ENCODE results near the gene MTTP. TPM values are rescaled to one million over a fixed set of nuclear protein-coding genes. Genes with fewer than 3 reads are reported as not detected.
A peak's percentile ranks its signal among the peaks of the same experiment; 100 is the strongest.

The MTTP gene
- total RNA-seq, 1 donor from 2014 or later, result 11.1 TPM

- no peaks in the 10 kb centered on the region for H3K9me3 Mint-ChIP-seq
- H3K27me3 Mint-ChIP-seq (ENCODE audit: low read depth), result no peaks in the 10 kb centered on the region
- peaks cover 12% of the 10 kb centered on the region for H3K4me1 Mint-ChIP-seq
- H3K36me3 Mint-ChIP-seq (ENCODE audit: low read depth), result no peaks in the 10 kb centered on the region
- H3K4me3 Mint-ChIP-seq, result no peak overlapping the region
- TF ChIP-seq, protein P1, sequence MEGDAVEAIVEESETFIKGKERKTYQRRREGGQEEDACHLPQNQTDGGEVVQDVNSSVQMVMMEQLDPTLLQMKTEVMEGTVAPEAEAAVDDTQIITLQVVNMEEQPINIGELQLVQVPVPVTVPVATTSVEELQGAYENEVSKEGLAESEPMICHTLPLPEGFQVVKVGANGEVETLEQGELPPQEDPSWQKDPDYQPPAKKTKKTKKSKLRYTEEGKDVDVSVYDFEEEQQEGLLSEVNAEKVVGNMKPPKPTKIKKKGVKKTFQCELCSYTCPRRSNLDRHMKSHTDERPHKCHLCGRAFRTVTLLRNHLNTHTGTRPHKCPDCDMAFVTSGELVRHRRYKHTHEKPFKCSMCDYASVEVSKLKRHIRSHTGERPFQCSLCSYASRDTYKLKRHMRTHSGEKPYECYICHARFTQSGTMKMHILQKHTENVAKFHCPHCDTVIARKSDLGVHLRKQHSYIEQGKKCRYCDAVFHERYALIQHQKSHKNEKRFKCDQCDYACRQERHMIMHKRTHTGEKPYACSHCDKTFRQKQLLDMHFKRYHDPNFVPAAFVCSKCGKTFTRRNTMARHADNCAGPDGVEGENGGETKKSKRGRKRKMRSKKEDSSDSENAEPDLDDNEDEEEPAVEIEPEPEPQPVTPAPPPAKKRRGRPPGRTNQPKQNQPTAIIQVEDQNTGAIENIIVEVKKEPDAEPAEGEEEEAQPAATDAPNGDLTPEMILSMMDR (conservative IDR thresholded peaks at IDR 0.05), result no peak
- no peak for DNase-seq (ENCODE audit: low read depth, low spot score)
- H3K27ac Mint-ChIP-seq (ENCODE audit: unreplicated experiment), result peak overlapping the region; percentile 27
These were observed 19.4 kb downstream of the MTTP start for GRCh38 chr4:99593781-99594641.

GRCh38 chr4:99594818-99595217, 20.2 kb downstream of the MTTP start:
- Mint-ChIP-seq H3K27me3 (ENCODE audit: low read depth) (no peaks in the 10 kb centered on the region), H3K27ac (ENCODE audit: unreplicated experiment) (no peak overlapping the region), H3K4me1 (peaks cover 12% of the 10 kb centered on the region), H3K9me3 (no peaks in the 10 kb centered on the region), H3K4me3 (no peak overlapping the region), H3K36me3 (ENCODE audit: low read depth) (no peaks in the 10 kb centered on the region)
- no peak for DNase-seq (ENCODE audit: low read depth, low spot score)
- TF ChIP-seq, protein P1 (conservative IDR thresholded peaks at IDR 0.05), result no peak

DNA sequence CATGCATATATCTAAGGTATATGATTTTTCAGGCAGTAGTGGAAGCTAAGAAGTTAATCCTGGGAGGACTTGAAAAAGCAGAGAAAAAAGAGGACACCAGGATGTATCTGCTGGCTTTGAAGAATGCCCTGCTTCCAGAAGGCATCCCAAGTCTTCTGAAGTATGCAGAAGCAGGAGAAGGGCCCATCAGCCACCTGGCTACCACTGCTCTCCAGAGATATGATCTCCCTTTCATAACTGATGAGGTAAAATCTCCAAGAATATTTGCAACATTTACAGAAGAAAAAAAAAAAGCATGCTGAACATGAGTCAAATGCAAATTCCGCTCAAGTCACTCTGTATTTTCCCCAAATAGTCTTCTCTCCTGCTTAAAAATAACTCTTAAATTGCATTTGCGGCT, 32.1 kb downstream of the MTTP start:
- no peaks in the 10 kb centered on the region for H3K36me3 Mint-ChIP-seq (ENCODE audit: low read depth)
- TF ChIP-seq, protein P1 (conservative IDR thresholded peaks at IDR 0.05), result no peak
- H3K4me1 Mint-ChIP-seq, result no peaks in the 10 kb centered on the region
- H3K27ac Mint-ChIP-seq (ENCODE audit: unreplicated experiment), result no peak overlapping the region
- no peaks in the 10 kb centered on the region for H3K9me3 Mint-ChIP-seq
- H3K4me3 Mint-ChIP-seq, result no peak overlapping the region
- H3K27me3 Mint-ChIP-seq (ENCODE audit: low read depth), result no peaks in the 10 kb centered on the region
- no peak for DNase-seq (ENCODE audit: low read depth, low spot score)

DNA sequence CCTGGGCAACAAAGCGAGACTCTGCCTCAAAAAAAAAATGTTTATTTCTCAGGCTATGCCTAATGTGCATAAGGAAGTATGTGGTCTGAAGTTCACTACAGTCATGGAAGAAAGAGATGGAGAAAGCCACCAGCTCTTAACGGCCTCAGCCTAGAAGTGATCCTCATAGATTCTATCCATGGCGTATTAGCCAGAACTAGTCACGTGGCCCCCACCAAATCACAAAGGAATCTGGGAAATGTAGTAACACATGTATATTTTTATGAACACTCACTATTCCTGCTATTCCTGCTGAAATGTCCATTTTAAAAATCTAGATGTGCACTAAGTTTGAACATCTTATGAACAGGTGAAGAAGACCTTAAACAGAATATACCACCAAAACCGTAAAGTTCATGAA, 33.8 kb downstream of the MTTP start:
- TF ChIP-seq, protein P1 (conservative IDR thresholded peaks at IDR 0.05), result no peak
- no peak for DNase-seq (ENCODE audit: low read depth, low spot score)
- no peaks in the 10 kb centered on the region for H3K4me1 Mint-ChIP-seq
- no peak overlapping the region for H3K27ac Mint-ChIP-seq (ENCODE audit: unreplicated experiment)
- H3K9me3 Mint-ChIP-seq, result no peaks in the 10 kb centered on the region
- no peaks in the 10 kb centered on the region for H3K36me3 Mint-ChIP-seq (ENCODE audit: low read depth)
- H3K27me3 Mint-ChIP-seq (ENCODE audit: low read depth), result no peaks in the 10 kb centered on the region
- H3K4me3 Mint-ChIP-seq, result no peak overlapping the region

GRCh38 chr4:99610605-99611175, 36.1 kb downstream of the MTTP start:
- H3K4me3 Mint-ChIP-seq, result no peak overlapping the region
- H3K9me3 Mint-ChIP-seq, result no peaks in the 10 kb centered on the region
- H3K4me1 Mint-ChIP-seq, result no peaks in the 10 kb centered on the region
- no peak overlapping the region for H3K27ac Mint-ChIP-seq (ENCODE audit: unreplicated experiment)
- DNase-seq (ENCODE audit: low read depth, low spot score), result no peak
- no peaks in the 10 kb centered on the region for H3K27me3 Mint-ChIP-seq (ENCODE audit: low read depth)
- H3K36me3 Mint-ChIP-seq (ENCODE audit: low read depth), result no peaks in the 10 kb centered on the region
- TF ChIP-seq, protein P1 (conservative IDR thresholded peaks at IDR 0.05), result no peak

Data from neural crest cell (in vitro differentiated cells).